Melanocyte of skin (primary cell): ENCODE results near the gene ARNT2. TPM values are rescaled to one million over a fixed set of nuclear protein-coding genes. Genes with fewer than 3 reads are reported as not detected.

Source experiments
- total RNA-seq, 2 donors: library from RNA; depleted of rRNA; stranded (reverse); fragments of >200 nt; gene quantifications; 2 replicates each; pipeline ENCODE4 v1.2.3, GENCODE V29; 2012

ARNT2 gene
- total RNA-seq = 10 to 100 TPM; 22.0 to 26.2 TPM

GRCh38 chr15:80404057-80404760, at the start of gene ARNT2:
Gene ARNT2, plus strand, starts transcription at chr15:80404382. Its CDS starts 134 bp downstream, at chr15:80404516.

Other genes with a start within 250 kb of the ARNT2 start
- gene CTXND1, start 152.2 kb upstream of the ARNT2 start, total RNA-seq = 1 to 10 TPM; 6.0 to 8.6 TPM